ENCODE results near the gene NELFCD. TPM values are rescaled to one million over a fixed set of nuclear protein-coding genes. Genes with fewer than 3 reads are reported as not detected.
"Not testable (repeated sequence)": the region's sequence is repeated elsewhere in the genome, so short reads cannot be mapped to it uniquely, and the experiment has no call there.

The NELFCD gene
- 119 TPM for polyA plus RNA-seq (2013, experiment 1 of 4)
- 98.1 TPM for polyA plus RNA-seq (2013, experiment 2 of 4)
- 103 TPM for polyA plus RNA-seq (2013, experiment 3 of 4)
- polyA plus RNA-seq (2013, experiment 4 of 4) = 111 TPM

GRCh38 chr20:58980711-58981627 is at the start of gene NELFCD:
Gene NELFCD, plus strand, starts transcription at chr20:58981256. Its CDS starts 54 bp downstream, at chr20:58981310.
- Histone ChIP-seq H3K27me3 (ENCODE audit: control insufficient read depth, insufficient read depth, low read length, poor library complexity, severe bottlenecking) (no peaks in the 10 kb centered on the region), H3K36me3 (ENCODE audit: control insufficient read depth, insufficient read depth, low read length) (no peaks in the 10 kb centered on the region), H3K4me1 (ENCODE audit: control insufficient read depth, insufficient read depth, low read length) (no peaks in the 10 kb centered on the region), H3K27ac (ENCODE audit: insufficient read depth, low read depth, low read length, poor library complexity, severe bottlenecking) (no peak within 1 kb of the TSS), H3K9me3 (ENCODE audit: control insufficient read depth, low read length) (no peaks in the 10 kb centered on the region), H3K4me3 (ENCODE audit: insufficient read depth, low read depth, low read length) (peak within 1 kb of the TSS; percentile 70)
- WGBS, 2 experiments = 12% methylated on average over 109 of the region's 109 CpGs

GRCh38 chr20:58932170-58932569 is 48.9 kb upstream of the NELFCD start:
- 91 to 93% methylated on average over 5 of the region's 5 CpGs for WGBS, 2 experiments
- Histone ChIP-seq H3K4me3 (ENCODE audit: insufficient read depth, low read depth, low read length) (no peak overlapping the region), H3K4me1 (ENCODE audit: control insufficient read depth, insufficient read depth, low read length) (no peaks in the 10 kb centered on the region), H3K27me3 (ENCODE audit: control insufficient read depth, insufficient read depth, low read length, poor library complexity, severe bottlenecking) (no peaks in the 10 kb centered on the region), H3K27ac (ENCODE audit: insufficient read depth, low read depth, low read length, poor library complexity, severe bottlenecking) (no peak overlapping the region), H3K9me3 (ENCODE audit: control insufficient read depth, low read length) (no peaks in the 10 kb centered on the region), H3K36me3 (ENCODE audit: control insufficient read depth, insufficient read depth, low read length) (no peaks in the 10 kb centered on the region)

GRCh38 chr20:58938078-58938477 is 43.0 kb upstream of the NELFCD start:
- H3K9me3 ChIP-seq (ENCODE audit: control insufficient read depth, low read length) = no peaks in the 10 kb centered on the region
- H3K27ac ChIP-seq (ENCODE audit: insufficient read depth, low read depth, low read length, poor library complexity, severe bottlenecking) = no peak overlapping the region
- no peak overlapping the region for H3K4me3 ChIP-seq (ENCODE audit: insufficient read depth, low read depth, low read length)
- 94% methylated on average over 2 of the region's 2 CpGs for WGBS, 2 experiments
- H3K4me1 ChIP-seq (ENCODE audit: control insufficient read depth, insufficient read depth, low read length) = no peaks in the 10 kb centered on the region
- no peaks in the 10 kb centered on the region for H3K27me3 ChIP-seq (ENCODE audit: control insufficient read depth, insufficient read depth, low read length, poor library complexity, severe bottlenecking)
- H3K36me3 ChIP-seq (ENCODE audit: control insufficient read depth, insufficient read depth, low read length) = no peaks in the 10 kb centered on the region

- no peak overlapping the region for H3K27ac ChIP-seq (ENCODE audit: insufficient read depth, low read depth, low read length, poor library complexity, severe bottlenecking)
- no peaks in the 10 kb centered on the region for H3K27me3 ChIP-seq (ENCODE audit: control insufficient read depth, insufficient read depth, low read length, poor library complexity, severe bottlenecking)
- no peaks in the 10 kb centered on the region for H3K36me3 ChIP-seq (ENCODE audit: control insufficient read depth, insufficient read depth, low read length)
- H3K4me3 ChIP-seq (ENCODE audit: insufficient read depth, low read depth, low read length) = no peak overlapping the region
- H3K4me1 ChIP-seq (ENCODE audit: control insufficient read depth, insufficient read depth, low read length) = no peaks in the 10 kb centered on the region
- H3K9me3 ChIP-seq (ENCODE audit: control insufficient read depth, low read length) = no peaks in the 10 kb centered on the region
- 83 to 87% methylated on average over 1 of the region's 1 CpG for WGBS, 2 experiments
These were observed 42.5 kb upstream of the NELFCD start for GRCh38 chr20:58938541-58938940.

GRCh38 chr20:58941471-58941870 is 39.6 kb upstream of the NELFCD start:
- Histone ChIP-seq H3K27ac (ENCODE audit: insufficient read depth, low read depth, low read length, poor library complexity, severe bottlenecking) (no peak overlapping the region), H3K4me3 (ENCODE audit: insufficient read depth, low read depth, low read length) (no peak overlapping the region), H3K4me1 (ENCODE audit: control insufficient read depth, insufficient read depth, low read length) (no peaks in the 10 kb centered on the region), H3K36me3 (ENCODE audit: control insufficient read depth, insufficient read depth, low read length) (no peaks in the 10 kb centered on the region), H3K9me3 (ENCODE audit: control insufficient read depth, low read length) (no peaks in the 10 kb centered on the region), H3K27me3 (ENCODE audit: control insufficient read depth, insufficient read depth, low read length, poor library complexity, severe bottlenecking) (no peaks in the 10 kb centered on the region)
- WGBS, 2 experiments = 80 to 89% methylated on average over 2 to 3 of the region's 3 CpGs

GRCh38 chr20:58942549-58942948 is 38.5 kb upstream of the NELFCD start:
- Histone ChIP-seq H3K27me3 (ENCODE audit: control insufficient read depth, insufficient read depth, low read length, poor library complexity, severe bottlenecking) (no peaks in the 10 kb centered on the region), H3K36me3 (ENCODE audit: control insufficient read depth, insufficient read depth, low read length) (no peaks in the 10 kb centered on the region), H3K4me1 (ENCODE audit: control insufficient read depth, insufficient read depth, low read length) (no peaks in the 10 kb centered on the region), H3K9me3 (ENCODE audit: control insufficient read depth, low read length) (no peaks in the 10 kb centered on the region), H3K27ac (ENCODE audit: insufficient read depth, low read depth, low read length, poor library complexity, severe bottlenecking) (no peak overlapping the region), H3K4me3 (ENCODE audit: insufficient read depth, low read depth, low read length) (no peak overlapping the region)
- 94 to 99% methylated on average over 4 of the region's 4 CpGs for WGBS, 2 experiments

GRCh38 chr20:58944610-58945009 is 36.4 kb upstream of the NELFCD start:
- H3K4me3 ChIP-seq (ENCODE audit: insufficient read depth, low read depth, low read length) = no peak overlapping the region
- H3K4me1 ChIP-seq (ENCODE audit: control insufficient read depth, insufficient read depth, low read length) = no peaks in the 10 kb centered on the region
- no peaks in the 10 kb centered on the region for H3K9me3 ChIP-seq (ENCODE audit: control insufficient read depth, low read length)
- H3K27me3 ChIP-seq (ENCODE audit: control insufficient read depth, insufficient read depth, low read length, poor library complexity, severe bottlenecking) = no peaks in the 10 kb centered on the region
- 84 to 88% methylated on average over 5 of the region's 5 CpGs for WGBS, 2 experiments
- no peak overlapping the region for H3K27ac ChIP-seq (ENCODE audit: insufficient read depth, low read depth, low read length, poor library complexity, severe bottlenecking)
- H3K36me3 ChIP-seq (ENCODE audit: control insufficient read depth, insufficient read depth, low read length) = no peaks in the 10 kb centered on the region

GRCh38 chr20:58945965-58946631 is 35.0 kb upstream of the NELFCD start:
- Histone ChIP-seq H3K9me3 (ENCODE audit: control insufficient read depth, low read length) (no peaks in the 10 kb centered on the region), H3K27ac (ENCODE audit: insufficient read depth, low read depth, low read length, poor library complexity, severe bottlenecking) (no peak overlapping the region), H3K27me3 (ENCODE audit: control insufficient read depth, insufficient read depth, low read length, poor library complexity, severe bottlenecking) (no peaks in the 10 kb centered on the region), H3K36me3 (ENCODE audit: control insufficient read depth, insufficient read depth, low read length) (no peaks in the 10 kb centered on the region), H3K4me3 (ENCODE audit: insufficient read depth, low read depth, low read length) (no peak overlapping the region), H3K4me1 (ENCODE audit: control insufficient read depth, insufficient read depth, low read length) (no peaks in the 10 kb centered on the region)
- WGBS, 2 experiments = 88 to 92% methylated on average over 10 of the region's 10 CpGs

GRCh38 chr20:58947797-58948388 is 33.2 kb upstream of the NELFCD start:
- not testable (repeated sequence) for H3K9me3 ChIP-seq (ENCODE audit: control insufficient read depth, low read length); H3K4me3 ChIP-seq (ENCODE audit: insufficient read depth, low read depth, low read length); H3K36me3 ChIP-seq (ENCODE audit: control insufficient read depth, insufficient read depth, low read length); H3K27ac ChIP-seq (ENCODE audit: insufficient read depth, low read depth, low read length, poor library complexity, severe bottlenecking); H3K27me3 ChIP-seq (ENCODE audit: control insufficient read depth, insufficient read depth, low read length, poor library complexity, severe bottlenecking); H3K4me1 ChIP-seq (ENCODE audit: control insufficient read depth, insufficient read depth, low read length)
- 94% methylated on average over 7 of the region's 7 CpGs for WGBS, 2 experiments

GRCh38 chr20:58950603-58951002 is 30.5 kb upstream of the NELFCD start:
- Histone ChIP-seq H3K27ac (ENCODE audit: insufficient read depth, low read depth, low read length, poor library complexity, severe bottlenecking) (no peak overlapping the region), H3K36me3 (ENCODE audit: control insufficient read depth, insufficient read depth, low read length) (no peaks in the 10 kb centered on the region), H3K27me3 (ENCODE audit: control insufficient read depth, insufficient read depth, low read length, poor library complexity, severe bottlenecking) (no peaks in the 10 kb centered on the region), H3K9me3 (ENCODE audit: control insufficient read depth, low read length) (no peaks in the 10 kb centered on the region), H3K4me3 (ENCODE audit: insufficient read depth, low read depth, low read length) (no peak overlapping the region), H3K4me1 (ENCODE audit: control insufficient read depth, insufficient read depth, low read length) (no peaks in the 10 kb centered on the region)
- 84 to 85% methylated on average over 5 of the region's 5 CpGs for WGBS, 2 experiments
